ENCODE data around the gene AIRE. TPM values are rescaled to one million over a fixed set of nuclear protein-coding genes. Genes with fewer than 3 reads are reported as not detected.

The AIRE gene
- total RNA-seq, 1 donor from 2014 or later, result 0.13 TPM

- no peak for TF ChIP-seq CTCF (IDR thresholded peaks at IDR 0.05; ENCODE audit: unreplicated experiment)
- Mint-ChIP-seq H3K9me3 (no peaks in the 10 kb centered on the region), H3K27me3 (ENCODE audit: low read depth) (no peaks in the 10 kb centered on the region), H3K4me1 (no peaks in the 10 kb centered on the region), H3K27ac (no peak overlapping the region), H3K4me3 (no peak overlapping the region), H3K36me3 (peaks cover 3% of the 10 kb centered on the region)
- DNase-seq (ENCODE audit: low spot score in 2 of 2, unreplicated experiment in 2 of 2), result no peak
Observed at GRCh38 chr21:44317241-44317782, 31.6 kb downstream of the AIRE start.

- Mint-ChIP-seq H3K27ac (no peak overlapping the region), H3K4me1 (no peaks in the 10 kb centered on the region), H3K27me3 (ENCODE audit: low read depth) (no peaks in the 10 kb centered on the region), H3K4me3 (no peak overlapping the region), H3K36me3 (peaks cover 3% of the 10 kb centered on the region), H3K9me3 (no peaks in the 10 kb centered on the region)
- TF ChIP-seq CTCF (IDR thresholded peaks at IDR 0.05; ENCODE audit: unreplicated experiment), result no peak
- DNase-seq (ENCODE audit: low spot score in 2 of 2, unreplicated experiment in 2 of 2), result no peak
Observed at GRCh38 chr21:44317871-44318270, 32.2 kb downstream of the AIRE start.

- Mint-ChIP-seq H3K36me3 (peaks cover 3% of the 10 kb centered on the region), H3K4me1 (no peaks in the 10 kb centered on the region), H3K4me3 (no peak overlapping the region), H3K27me3 (ENCODE audit: low read depth) (no peaks in the 10 kb centered on the region), H3K27ac (no peak overlapping the region), H3K9me3 (no peaks in the 10 kb centered on the region)
- DNase-seq (ENCODE audit: low spot score in 2 of 2, unreplicated experiment in 2 of 2), result no peak
- no peak for TF ChIP-seq CTCF (IDR thresholded peaks at IDR 0.05; ENCODE audit: unreplicated experiment)
Observed at GRCh38 chr21:44318489-44319285, 33.0 kb downstream of the AIRE start.

- H3K36me3 Mint-ChIP-seq, result peaks cover 3% of the 10 kb centered on the region
- no peak overlapping the region for H3K4me3 Mint-ChIP-seq
- no peak for TF ChIP-seq CTCF (IDR thresholded peaks at IDR 0.05; ENCODE audit: unreplicated experiment)
Observed at GRCh38 chr21:44319407-44320065, 33.9 kb downstream of the AIRE start.

GRCh38 chr21:44320847-44321246, 35.2 kb downstream of the AIRE start:
- no peak for TF ChIP-seq CTCF (IDR thresholded peaks at IDR 0.05; ENCODE audit: unreplicated experiment)
- Mint-ChIP-seq H3K4me3 (no peak overlapping the region), H3K4me1 (no peaks in the 10 kb centered on the region), H3K9me3 (no peaks in the 10 kb centered on the region), H3K27me3 (ENCODE audit: low read depth) (no peaks in the 10 kb centered on the region), H3K27ac (no peak overlapping the region), H3K36me3 (peaks cover 3% of the 10 kb centered on the region)
- no peak for DNase-seq (ENCODE audit: low spot score in 2 of 2, unreplicated experiment in 2 of 2)

More at GRCh38 chr21:44319407-44320065, 33.9 kb downstream of the AIRE start:
- Mint-ChIP-seq H3K9me3 (no peaks in the 10 kb centered on the region), H3K27ac (no peak overlapping the region), H3K27me3 (ENCODE audit: low read depth) (no peaks in the 10 kb centered on the region), H3K4me1 (no peaks in the 10 kb centered on the region)
- no peak for DNase-seq (ENCODE audit: low spot score in 2 of 2, unreplicated experiment in 2 of 2)

Data from mesothelial cell of epicardium (in vitro differentiated cells).